Fibroblast of skin of left quadriceps (primary cell): Measurements from ENCODE around the gene CCDC50.

Experiments
- DNase-seq, 2 experiments: peaks; one replicate each; pipeline ENCODE4 v3.0.0-alpha.2; 2013; ENCODE audit warnings: low read depth in 2 of 2

Gene CCDC50

DNA sequence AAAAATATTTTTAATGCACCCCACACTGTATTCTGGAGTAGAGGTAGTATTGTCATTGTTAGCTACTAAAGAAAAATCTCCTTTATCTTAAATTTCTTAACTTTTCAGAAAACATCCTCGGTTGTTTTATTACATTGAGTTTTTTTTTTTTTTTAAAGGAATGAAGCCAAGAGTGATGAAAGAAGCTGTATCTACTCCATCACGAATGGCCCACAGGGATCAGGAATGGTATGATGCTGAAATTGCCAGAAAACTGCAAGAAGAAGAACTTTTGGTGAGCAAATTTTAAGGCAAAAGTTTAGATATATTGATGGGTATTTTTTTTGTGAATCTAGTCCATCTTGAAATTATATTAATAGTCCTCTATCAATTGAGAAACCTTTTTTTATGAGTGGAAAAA, 50.8 kb downstream of the CCDC50 start:
- DNase-seq = no peak

DNA sequence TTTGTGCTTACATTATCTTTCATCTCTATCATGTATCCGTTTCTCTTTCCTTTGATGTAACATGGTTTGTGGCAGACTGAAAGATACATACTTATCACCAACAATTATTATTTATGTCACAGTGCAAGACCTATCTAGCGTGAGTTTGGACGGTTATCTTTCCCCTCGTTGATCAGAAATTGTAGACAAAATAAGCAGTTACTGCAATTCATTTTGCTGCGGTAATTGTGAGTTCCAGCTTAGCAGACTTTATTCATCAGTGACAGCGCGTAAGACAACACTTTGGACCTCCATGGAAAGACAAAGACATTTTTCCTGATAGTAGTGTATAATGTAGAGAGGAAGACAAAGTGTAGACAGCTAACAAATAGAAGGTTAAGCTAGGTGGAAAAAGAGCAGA, 52.1 kb downstream of the CCDC50 start:
- no peak for DNase-seq

DNA sequence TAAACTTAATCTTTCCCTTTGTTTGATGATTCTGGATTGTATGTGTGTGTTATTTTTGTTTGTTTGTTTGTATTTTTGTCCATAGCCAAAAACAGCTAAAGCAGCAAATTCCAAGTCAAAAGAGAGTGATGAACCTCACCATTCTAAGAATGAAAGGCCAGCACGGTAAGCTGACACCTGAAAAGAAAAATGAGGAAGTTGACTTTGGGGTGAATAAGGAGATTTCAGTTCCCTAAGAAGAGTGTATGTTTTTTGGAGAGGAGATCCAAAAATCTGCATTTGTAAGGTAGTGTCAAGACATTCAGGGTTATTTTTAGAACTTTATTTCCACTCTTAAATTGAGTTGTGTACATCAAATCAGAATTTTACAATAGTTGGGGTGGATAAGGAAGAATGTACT, 53.5 kb downstream of the CCDC50 start:
- DNase-seq = no peak

DNA sequence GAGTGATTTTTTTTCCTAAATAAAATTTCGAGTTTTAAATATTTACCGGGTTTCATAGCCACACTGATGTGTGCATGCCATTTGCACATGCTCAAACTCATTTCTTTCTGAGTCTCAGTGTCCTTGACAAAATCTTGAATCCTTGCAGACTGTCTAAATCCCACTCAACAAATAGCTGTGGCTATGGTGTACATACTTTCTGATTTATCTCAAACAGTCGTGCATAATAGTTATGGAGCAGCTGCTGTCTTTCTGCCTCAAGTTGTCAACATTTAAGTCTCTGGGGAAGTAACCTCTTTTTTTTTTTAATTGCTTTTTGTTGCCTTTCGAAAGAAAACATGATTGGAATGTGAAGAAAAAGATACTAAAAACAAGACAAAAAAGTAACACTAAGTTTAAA, 53.9 kb downstream of the CCDC50 start:
- DNase-seq = peak; percentile 61 to 71

DNA sequence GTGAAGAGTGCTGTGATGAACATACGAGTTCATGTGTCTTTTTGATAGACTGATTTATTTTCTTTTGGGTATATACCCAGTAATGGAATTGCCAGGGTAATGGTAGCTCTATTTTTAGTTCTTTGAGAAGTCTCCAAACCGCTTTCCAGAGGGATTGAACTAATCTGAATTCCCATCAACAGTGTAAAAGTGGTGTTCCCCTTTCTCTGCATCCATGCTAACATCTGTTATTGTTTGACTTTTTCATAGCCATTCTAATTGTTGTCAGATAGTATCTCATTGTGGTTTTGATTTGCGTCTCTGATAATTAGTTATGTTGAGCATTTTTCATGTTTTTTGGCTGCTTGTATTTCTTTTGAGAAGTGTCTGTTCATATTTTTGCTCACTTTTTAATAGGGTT, 55.9 kb downstream of the CCDC50 start:
- DNase-seq = peak; percentile 45 to 59

DNA sequence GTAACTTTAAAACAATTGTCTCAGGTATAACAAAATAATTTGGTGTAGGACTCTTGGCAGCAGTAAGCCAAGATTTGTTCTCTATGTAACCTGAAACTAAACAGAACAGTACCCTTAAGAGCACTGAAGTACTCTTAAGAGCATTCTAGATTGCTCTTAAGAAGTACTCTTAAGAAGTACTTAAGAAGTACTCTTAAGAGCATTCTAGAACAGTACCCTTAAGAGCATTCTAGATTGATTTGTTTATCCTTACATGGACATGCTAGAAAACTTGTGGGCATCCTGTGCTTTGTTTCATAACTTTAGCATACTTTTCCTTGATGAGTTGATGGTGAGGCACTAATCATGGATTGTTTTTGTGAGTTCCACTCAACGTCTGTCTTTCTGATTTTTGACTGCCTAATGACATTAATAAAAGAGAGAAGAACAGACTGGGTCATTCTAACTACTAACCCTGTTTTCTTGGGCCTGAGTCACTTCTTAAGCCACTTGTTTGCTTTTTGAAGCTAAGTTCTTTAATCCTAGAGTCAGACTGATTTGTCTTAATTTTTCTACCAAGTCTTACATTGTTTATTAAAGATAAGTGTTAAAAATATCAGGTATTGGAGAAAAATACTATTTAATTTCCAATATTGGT, 58.4 kb downstream of the CCDC50 start:
- DNase-seq = no peak

DNA sequence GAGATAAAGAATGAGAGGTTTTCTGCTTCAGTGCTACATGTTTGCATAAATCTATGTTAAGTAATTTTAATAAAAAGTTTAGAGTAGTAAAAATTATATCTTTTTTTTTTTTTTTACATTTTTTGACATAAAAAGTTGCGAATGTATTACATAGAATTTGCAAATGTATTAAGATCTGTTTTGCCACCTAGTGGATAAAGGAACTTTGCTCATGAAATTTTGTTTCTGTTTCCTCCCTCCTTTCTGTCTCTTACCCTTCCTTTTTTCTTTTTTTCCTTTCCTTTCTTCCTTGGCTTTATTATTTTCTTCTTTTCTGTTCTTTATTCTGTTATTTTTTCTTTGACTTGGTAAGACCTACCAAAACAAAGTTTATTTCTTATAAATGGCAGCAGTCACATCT, 59.6 kb downstream of the CCDC50 start:
- DNase-seq = no peak

DNA sequence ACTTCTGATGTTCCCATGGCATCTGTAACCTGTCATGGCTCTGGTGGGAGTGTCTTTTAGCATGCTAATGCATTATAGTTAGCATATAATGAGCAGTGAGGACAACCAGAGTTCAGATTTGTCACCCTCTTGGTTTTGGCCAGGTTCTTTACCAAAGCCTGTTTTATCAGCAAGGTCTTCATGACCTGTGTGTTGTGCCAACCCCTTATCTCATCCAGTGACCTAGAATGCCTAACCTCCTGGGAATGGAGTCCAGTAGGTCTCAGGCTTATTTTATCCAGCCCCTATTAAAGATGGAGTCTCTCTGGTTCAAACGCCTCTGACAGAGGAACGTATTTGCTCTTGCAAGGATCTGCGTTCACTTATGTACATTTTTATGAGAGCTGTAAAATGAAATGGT, 61.4 kb downstream of the CCDC50 start:
- no peak for DNase-seq

DNA sequence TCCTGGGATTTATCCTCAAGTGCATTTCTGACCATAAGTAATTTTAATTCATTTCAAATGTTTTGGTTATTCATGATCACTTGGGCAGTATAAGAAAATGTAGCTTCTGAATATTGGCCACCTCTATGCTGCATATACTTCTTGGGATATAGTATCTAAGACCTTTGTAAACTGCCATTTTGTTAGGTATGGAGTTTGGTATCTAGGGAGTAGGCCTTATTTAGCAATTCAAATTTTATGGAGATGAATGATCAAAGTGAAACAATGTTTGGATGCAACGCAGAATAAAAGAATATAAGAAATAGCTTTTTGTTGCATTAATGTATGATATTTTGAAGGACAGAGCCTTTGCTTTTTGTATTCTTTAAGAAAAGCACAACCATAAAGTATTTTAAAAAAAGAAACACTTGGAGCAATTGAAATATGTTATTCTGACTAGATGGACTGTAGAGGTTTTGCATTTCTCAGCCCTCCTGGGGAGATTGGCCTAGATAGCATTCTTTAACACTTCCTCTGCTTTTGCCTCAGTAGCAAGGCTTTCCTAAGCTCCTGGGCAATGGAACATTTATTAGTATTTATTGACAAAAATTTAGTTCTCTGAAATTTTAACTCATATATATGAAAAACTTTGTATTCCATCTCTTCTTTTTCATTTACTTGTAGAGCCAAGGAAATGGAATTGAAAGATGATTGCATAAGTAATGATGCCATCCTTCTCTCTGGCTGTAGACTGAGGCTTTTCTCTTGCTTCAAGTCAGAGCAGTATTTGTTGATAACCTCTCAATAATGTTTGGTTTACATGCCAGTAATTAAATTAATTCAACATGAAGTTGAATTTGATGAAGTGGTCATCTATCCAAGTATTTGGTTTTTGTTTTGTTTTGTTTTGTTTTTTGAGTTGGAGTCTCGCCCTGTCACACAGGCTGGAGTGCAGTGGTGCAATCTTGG, 62.9 kb downstream of the CCDC50 start:
- DNase-seq = no peak

DNA sequence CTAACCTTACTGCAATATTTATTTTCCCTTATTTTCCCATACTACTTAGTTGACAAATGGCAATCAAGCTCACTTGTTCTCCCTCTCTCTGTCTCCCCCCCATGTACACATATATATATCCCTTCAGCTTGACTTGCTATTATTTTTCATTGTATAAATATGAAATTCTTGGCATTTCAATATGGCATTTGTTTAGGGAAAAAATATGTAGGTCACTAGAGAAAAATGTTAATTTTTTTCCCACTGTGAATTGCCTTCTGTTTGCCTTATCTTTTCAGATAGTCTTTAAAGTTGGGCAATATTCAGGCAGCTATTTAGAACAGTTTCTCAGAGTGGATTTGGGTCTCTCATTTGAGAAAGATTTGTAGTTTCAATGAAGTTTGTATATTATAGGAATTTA, 64.0 kb downstream of the CCDC50 start:
- no peak for DNase-seq

DNA sequence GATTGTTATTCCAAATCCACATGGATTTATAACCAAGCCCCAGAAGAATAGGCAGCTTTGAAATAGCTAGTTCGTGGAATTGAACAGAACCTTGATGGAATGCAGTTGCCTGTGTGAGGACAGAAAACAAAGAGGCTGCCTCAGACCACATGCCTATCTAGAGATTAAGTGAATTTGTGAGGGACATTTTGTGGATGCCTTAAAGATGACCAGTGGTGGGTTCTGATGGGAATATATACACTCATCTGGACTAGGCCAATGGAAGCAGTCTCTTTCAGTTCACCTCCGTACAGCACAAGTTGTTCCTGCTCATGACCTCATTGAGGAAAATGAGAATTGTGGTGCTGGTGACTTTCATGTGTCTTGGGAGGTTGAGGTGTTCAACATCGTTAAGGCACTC, 68.6 kb downstream of the CCDC50 start:
- no peak for DNase-seq

DNA sequence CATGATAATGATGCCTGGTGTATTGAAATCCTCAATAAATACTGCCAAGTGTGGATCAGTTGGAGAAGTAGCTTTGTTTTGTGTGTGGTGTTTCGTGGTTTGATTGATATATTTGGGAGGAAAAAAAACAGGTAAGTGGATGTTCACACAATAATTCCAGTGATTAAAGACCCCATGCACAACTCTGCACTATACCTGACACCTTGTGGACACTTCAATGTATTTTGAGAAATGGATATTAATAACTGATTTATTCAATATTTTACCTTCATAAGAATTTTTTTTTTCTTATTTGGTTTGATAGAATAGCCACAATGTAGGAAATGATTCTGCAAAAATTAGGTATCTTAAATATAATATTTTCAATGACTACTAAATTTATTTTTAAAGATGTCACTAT, 69.4 kb downstream of the CCDC50 start:
- DNase-seq = no peak

DNA sequence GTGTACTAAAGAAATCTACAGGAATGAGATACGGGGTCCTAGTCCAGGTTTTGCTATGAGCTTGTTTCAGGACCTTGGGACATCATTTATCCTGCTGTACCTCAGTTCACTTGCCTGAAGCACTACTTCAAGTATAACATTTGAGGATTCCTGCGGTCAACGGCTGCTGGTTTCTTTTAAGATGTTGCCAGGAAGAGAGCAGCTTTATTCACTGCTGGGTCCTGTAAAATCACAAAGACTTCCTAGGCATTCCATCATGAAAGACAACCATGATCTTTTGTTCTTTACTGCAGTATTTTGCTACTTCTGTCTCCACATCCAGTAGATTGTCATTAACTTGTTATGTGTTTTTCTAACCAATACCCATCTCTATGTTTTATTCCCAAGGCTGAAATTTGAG, 70.7 kb downstream of the CCDC50 start:
- no peak for DNase-seq

DNA sequence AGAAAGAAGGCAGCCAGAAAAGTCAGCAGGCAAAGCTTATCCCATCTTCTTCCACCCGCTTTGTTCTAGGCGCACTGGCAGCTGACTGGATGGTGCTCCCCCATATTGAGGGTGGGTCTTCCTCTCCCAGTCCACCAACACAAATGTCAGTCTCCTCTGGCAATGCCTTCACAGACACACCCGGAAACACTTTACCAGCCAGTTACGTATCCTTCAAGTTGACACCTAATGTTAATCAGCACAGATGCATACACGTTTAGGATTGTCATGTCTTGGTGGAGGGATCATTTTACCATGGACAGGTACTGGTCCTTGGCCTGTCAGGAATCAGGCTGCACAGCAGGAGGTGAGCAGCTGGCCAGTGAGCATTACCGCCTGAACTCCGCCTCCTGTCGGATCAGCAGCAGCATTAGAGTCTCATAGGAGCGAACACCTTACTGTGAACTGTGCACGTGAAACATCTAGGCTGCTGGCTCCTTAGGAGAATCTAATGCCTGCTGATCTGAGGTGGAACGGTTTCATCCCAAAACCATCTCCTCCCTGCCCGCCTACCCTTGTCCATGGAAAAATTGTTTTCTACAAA, 72.7 kb downstream of the CCDC50 start:
- no peak for DNase-seq

DNA sequence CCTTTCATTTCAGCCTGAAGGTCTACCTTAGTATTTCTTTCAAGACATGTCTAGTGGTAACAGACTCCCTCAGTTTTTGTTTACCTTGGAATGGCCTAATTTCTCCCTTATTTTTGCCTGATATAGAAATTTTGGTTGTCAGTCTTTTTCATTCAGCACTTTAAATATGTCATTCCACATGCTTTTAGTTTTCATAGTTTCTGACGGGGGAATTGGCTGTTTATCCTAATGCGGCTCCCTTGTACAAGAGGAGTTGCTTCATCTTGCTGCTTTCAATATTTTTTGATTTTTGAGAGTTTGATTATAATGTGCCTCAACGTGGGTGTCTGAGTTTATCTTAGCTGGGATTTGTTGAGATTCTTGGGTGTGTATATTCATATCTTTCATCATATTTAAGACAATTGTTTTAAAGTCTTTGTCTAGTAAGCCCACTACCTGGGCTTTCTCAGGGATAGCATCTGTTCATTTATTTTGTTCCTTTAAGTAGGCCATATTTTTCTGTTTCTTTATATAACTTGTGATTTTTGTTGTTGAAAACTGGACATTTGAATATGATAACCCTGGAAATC, 80.7 kb downstream of the CCDC50 start:
- no peak for DNase-seq

DNA sequence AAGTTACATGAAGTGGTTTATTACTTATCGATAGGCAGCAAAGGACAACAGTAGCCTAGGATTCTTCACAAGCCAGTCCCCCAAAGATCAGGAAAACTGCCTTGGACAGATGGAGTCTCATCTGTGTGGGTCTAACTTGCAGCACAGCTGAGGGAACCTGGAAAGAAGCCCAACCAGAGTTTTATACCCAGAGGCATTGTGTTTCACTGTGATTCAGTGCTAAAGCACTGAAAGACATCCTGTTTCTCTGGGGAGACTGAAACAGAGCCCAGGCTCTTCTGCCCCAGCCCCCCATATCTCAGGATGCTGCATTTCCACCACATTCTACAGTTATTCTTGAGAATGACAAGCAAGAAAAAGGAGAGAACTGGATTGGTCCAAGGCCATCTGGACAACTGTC, 83.6 kb downstream of the CCDC50 start:
- peak; percentile 92 to 93 for DNase-seq

DNA sequence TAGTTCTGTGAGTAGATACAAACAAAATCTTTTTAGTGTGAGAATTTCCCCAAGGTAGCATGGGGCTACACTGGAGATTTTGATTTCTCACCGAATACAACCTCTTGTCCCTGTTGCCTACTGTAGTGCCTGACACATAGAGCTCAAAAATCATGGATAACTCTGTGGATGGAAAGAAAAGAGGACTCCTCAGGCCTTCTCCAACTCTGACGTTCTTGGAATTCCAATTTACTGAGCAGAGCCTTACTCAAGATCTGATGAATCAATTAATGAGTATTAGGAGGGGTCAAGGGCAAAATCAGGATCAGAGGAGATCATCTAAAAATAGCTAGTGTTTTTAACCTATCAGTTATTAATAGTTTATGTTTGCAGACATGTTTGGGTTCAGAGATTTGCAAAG, 85.1 kb downstream of the CCDC50 start:
- no peak for DNase-seq

DNA sequence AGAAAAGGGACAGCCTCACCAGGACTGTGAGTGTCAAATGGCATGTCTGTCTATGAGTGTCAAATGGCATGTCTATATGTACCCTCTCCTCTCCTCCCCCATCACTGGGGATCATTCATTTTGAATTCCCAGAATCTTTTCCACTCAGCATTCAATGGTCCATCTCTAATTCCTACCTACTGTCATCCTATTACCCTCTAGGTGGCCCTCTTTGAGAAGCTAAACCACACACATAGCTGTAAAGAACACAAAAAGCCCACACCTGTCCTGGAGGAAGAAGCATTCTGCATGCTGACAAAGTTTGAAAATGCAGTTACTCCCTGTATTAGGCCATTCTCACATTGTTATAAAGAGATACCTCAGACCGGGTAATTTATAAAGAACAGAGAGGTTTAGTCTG, 85.5 kb downstream of the CCDC50 start:
- no peak for DNase-seq

DNA sequence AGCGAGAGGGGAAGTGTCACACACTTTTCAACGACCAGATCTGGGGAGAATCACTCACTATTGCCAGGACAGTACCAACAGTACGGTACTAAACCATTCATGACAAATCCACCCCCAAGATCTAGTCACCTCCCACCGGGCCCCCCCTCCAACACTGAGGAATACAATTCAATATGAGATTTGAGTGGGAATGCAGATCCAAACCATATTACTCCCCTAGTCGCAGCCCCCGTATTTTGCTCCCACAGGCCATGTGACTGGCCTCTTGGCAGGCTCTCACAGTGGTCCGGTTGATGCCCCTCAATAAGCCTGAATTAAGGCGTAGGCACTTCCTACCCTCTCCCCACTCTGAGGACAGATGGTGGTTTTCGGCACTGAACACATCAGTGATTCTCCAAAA, 86.4 kb downstream of the CCDC50 start:
- no peak for DNase-seq

DNA sequence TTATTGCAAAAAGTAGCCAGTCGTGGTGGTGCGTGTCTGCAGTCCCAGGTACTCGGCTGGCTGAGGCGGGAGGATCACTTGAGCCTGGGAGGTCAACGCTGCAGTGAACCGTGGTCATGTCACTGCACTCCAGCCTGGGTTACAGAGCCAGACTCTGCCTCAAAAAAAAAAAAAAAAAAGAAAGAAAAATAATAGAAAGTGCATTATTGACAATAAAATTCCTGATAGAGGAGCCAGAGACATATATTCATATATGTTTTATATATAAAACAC, 88.2 kb downstream of the CCDC50 start:
- no peak for DNase-seq

DNA sequence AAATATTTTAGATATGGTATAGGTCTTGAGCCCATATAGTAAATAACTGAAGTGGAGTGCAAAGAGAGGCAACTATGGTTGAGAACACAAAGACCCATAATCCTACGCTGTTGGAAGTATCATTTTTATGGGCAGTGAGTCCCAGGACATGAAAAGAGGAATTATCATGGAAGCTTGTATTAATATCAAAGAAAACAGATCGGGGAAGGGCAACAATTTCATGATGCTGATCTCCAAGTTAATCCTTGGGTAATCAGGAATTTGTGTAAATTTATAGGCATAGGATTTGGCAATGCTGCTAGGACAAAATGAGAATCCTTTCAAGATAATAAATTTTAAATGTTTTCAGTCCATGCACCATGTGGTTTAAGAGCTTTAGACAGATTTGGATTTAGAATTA, 91.6 kb downstream of the CCDC50 start:
- DNase-seq = no peak

DNA sequence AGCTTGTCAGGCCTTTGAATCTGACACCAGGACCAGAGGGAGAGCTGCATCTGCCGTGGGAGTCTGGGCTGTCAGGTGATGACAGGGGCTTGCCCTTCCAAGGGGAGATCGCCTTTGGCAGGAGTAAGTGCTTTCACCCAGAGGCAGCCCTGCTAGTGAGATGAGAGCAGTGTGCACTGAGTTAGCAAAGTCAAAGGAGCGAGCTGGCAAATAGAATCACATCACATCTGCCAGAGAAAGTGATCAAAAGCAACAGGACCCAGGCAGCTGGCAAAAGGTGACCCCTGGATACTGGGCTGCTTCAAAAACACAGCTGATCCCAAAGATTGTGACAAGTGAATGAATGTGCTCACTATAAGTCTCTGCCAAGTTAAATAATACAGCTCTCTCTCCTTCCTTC, 95.7 kb downstream of the CCDC50 start:
- no peak for DNase-seq

DNA sequence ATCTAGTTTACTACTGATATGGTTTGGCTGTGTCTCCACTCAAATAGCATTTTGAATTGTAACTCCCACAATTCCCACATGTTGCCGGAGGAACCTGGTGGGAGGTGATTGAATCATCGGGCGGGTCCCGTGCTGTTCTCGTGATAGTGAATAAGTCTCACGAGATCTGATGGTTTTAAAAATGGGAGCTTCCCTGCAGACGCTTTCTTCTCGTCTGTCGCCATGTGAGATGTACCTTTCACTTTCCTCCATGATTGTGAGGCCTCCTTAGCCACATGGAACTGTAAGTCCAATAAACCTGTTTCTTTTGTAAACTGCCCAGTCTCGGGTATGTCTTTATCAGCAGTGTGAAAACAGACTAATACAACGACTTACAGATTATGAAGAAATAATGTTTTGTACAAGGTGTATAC, 96.1 kb downstream of the CCDC50 start:
- no peak for DNase-seq
